BE2C (cell line): ENCODE measurements around the gene ZNF716.
"Not testable (repeated sequence)": the region's sequence is repeated elsewhere in the genome, so short reads cannot be mapped to it uniquely, and the experiment has no call there.

ENCODE experiments used
- DNase-seq: peaks from one replicate; pipeline ENCODE4 v3.0.0-alpha.2; 2020
- H3K27me3 ChIP-seq: fragments of 250-450 bp; sonication (Bioruptor Pico); 2 replicates; pipeline ENCODE4 v1.5.1; 2020; ENCODE audit warnings: mild to moderate bottlenecking
- H3K36me3 ChIP-seq: fragments of 250-450 bp; sonication (Bioruptor Pico); 2 replicates; pipeline ENCODE4 v1.5.1; 2020; ENCODE audit warnings: mild to moderate bottlenecking
- H3K4me1 ChIP-seq: fragments of 250-450 bp; sonication (Bioruptor Pico); 2 replicates; pipeline ENCODE4 v1.5.1; 2020
- H3K4me3 ChIP-seq: 2 replicates; pipeline ENCODE4 v1.5.1; 2011; ENCODE audit warnings: low read depth, low read length
- H3K9me3 ChIP-seq: fragments of 250-450 bp; sonication (Bioruptor Pico); 2 replicates; pipeline ENCODE4 v1.5.1; 2020
- TF ChIP-seq, protein P1 (sequence below): IDR thresholded peaks from 2 replicates; pipeline ENCODE4 v1.5.1; 2012; ENCODE audit warnings: mild to moderate bottlenecking, low read depth, low read length

The ZNF716 gene

DNA sequence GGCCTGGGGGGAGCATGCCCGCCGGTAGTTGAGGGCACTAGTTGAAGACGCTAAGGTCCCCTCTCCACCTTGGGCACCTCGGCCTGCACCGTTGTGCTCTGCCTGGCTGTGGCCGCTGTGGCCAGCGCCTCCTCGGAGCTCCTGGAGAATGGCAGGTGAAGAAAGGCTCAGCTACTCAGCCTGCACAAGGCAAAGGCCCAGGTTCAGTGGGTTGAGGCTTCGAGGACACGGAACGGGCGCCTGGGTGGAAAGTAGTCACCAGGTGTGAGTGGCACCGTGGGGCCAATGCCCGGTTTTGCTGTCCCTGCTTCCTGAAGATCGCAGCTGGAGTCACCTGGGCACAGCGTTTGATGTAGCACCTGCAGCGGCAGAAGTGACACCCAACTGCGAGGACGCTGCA, 12.4 kb upstream of the ZNF716 start:
- no peaks in the 10 kb centered on the region for H3K27me3 ChIP-seq
- TF ChIP-seq, protein P1, sequence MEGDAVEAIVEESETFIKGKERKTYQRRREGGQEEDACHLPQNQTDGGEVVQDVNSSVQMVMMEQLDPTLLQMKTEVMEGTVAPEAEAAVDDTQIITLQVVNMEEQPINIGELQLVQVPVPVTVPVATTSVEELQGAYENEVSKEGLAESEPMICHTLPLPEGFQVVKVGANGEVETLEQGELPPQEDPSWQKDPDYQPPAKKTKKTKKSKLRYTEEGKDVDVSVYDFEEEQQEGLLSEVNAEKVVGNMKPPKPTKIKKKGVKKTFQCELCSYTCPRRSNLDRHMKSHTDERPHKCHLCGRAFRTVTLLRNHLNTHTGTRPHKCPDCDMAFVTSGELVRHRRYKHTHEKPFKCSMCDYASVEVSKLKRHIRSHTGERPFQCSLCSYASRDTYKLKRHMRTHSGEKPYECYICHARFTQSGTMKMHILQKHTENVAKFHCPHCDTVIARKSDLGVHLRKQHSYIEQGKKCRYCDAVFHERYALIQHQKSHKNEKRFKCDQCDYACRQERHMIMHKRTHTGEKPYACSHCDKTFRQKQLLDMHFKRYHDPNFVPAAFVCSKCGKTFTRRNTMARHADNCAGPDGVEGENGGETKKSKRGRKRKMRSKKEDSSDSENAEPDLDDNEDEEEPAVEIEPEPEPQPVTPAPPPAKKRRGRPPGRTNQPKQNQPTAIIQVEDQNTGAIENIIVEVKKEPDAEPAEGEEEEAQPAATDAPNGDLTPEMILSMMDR, result no peak
- H3K4me1 ChIP-seq, result no peaks in the 10 kb centered on the region
- no peak for DNase-seq
- no peaks in the 10 kb centered on the region for H3K9me3 ChIP-seq
- H3K36me3 ChIP-seq, result no peaks in the 10 kb centered on the region
- H3K4me3 ChIP-seq, result no peak overlapping the region

DNA sequence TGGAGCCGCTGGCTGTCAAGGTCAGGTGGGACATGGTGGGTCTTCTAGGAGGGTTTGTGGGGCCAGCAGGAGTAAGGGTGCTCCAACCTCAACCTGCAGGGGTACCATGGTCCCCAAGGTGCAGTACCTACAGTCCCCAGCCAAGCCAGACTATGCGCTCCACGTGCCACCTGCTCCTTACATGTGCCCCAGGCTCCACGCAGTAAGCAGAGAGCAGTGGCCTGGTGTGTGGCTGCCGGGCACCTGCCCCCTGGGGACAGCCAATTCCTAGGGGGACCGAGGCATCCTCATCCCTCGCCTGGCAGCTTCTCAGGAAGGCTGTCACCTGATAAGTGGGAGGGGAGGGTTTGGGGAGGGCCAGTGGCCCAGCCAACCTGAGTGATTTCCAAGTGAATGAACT, 11.7 kb upstream of the ZNF716 start:
- TF ChIP-seq, protein P1, result no peak
- H3K9me3 ChIP-seq, result no peaks in the 10 kb centered on the region
- DNase-seq, result no peak
- no peak overlapping the region for H3K4me3 ChIP-seq
- no peaks in the 10 kb centered on the region for H3K4me1 ChIP-seq
- no peaks in the 10 kb centered on the region for H3K36me3 ChIP-seq
- H3K27me3 ChIP-seq, result no peaks in the 10 kb centered on the region

DNA sequence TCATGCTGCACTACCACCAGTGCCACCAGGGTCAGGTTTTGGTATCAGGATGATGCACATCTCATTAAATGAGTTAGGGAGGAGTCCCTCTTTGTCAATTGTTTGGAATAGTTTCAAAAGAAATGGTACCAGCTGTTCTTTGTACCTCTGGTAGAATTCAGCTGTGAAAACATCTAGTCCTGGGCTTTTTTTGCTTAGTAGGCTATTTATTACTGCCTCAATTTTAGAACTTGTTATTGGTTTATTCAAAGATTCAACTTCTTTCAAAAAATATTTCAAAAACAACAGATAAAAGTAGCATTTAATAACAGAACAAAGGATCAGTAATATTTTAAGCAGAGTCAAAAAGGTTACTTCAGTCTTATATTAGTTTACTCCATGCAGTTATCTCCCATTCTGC, 6.4 kb upstream of the ZNF716 start:
- TF ChIP-seq, protein P1, result no peak
- H3K4me1 ChIP-seq, result no peaks in the 10 kb centered on the region
- no peaks in the 10 kb centered on the region for H3K36me3 ChIP-seq
- no peak for DNase-seq
- H3K9me3 ChIP-seq, result peaks cover 3% of the 10 kb centered on the region
- no peak overlapping the region for H3K4me3 ChIP-seq
- no peaks in the 10 kb centered on the region for H3K27me3 ChIP-seq

DNA sequence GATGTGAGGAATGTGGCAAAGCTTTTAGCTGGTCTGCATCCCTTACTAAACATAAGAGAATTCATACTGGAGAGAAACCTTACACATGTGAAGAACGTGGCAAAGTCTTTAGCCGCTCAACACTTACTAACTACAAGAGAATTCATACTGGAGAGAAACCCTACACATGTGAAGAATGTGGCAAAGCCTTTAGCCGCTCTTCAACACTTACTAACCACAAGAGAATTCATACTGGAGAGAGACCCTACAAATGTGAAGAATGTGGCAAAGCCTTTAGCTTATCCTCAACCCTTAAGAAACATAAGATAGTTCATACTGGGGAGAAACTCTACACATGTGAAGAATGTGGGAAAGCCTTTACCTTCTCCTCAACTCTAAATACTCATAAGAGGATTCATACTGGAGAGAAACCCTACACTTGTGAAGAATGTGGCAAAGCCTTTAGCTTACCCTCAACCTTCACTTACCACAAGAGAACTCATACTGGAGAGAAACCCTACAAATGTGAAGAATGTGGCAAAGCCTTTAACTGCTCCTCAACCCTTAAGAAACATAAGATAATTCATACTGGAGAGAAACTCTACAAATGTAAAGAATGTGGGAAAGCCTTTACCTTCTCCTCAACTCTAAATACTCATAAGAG, 19.3 kb downstream of the ZNF716 start:
- not testable (repeated sequence) for H3K36me3 ChIP-seq, H3K4me3 ChIP-seq, H3K9me3 ChIP-seq, H3K27me3 ChIP-seq, DNase-seq, H3K4me1 ChIP-seq

DNA sequence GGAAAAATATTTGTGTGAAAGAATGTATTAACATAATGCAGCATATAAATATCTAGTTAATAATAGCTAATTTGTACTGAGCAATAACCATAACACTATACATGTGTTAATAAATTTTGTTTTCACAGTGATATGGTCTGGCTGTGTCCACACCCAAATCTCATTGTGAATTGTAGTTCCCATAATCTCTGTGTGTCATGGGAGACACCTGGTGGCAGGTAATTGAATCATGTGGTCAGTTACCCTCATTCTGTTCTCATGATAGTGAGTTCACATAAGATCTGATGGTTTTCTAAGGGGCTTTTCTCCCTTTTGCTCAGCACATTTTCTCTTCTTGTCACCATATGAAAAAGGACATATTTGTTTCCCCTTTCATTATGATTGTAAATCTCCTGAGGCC, 30.3 kb downstream of the ZNF716 start:
- not testable (repeated sequence) for DNase-seq, H3K36me3 ChIP-seq, H3K4me1 ChIP-seq, H3K4me3 ChIP-seq, H3K9me3 ChIP-seq, H3K27me3 ChIP-seq

DNA sequence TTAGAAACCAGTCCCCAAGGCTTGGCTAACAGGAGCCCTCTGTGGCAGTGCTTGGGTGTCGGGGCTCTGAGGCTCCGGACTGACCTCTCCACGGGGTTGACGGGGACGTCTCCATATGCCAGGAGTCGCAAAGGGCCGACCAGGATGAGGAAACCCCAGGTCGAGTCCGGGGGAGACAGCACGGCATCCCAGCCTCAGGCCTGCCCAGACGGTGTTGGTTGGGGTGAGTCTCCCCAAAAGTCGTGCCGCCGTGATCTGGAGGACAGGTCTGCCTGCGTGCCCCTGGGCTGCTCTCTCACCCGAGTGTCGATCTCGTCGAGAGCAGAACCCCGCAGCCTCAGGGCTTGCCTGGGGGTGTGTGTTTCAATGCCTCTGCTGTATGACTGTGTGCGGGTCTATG, 35.0 kb downstream of the ZNF716 start:
- not testable (repeated sequence) for H3K4me1 ChIP-seq, H3K4me3 ChIP-seq, H3K9me3 ChIP-seq, H3K36me3 ChIP-seq, H3K27me3 ChIP-seq
- DNase-seq, result peak; percentile 4

DNA sequence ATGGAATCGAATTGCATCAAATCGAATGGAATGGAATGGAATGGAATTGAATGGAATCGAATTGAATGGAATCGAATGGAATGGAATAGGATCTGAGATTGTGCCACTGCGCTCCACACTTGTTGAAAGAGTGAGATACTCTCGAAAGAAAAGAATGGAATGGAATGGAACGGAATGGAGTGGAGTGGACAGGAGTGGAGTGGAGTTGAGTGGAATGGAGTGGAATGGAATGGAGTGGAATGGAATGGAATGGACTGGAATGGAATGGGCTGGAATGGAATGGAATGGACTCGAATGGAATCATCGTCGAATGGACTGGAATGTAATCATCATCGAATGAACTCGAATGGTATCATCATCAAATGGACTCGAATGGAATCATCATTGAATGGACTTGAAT, 38.0 kb downstream of the ZNF716 start:
- Histone ChIP-seq H3K4me1 (no peaks in the 10 kb centered on the region), H3K9me3 (no peaks in the 10 kb centered on the region; the same call in none of the 2 replicates), H3K27me3 (no peaks in the 10 kb centered on the region), H3K4me3 (no peak overlapping the region), H3K36me3 (no peaks in the 10 kb centered on the region)
- TF ChIP-seq, protein P1, result no peak
- no peak for DNase-seq

DNA sequence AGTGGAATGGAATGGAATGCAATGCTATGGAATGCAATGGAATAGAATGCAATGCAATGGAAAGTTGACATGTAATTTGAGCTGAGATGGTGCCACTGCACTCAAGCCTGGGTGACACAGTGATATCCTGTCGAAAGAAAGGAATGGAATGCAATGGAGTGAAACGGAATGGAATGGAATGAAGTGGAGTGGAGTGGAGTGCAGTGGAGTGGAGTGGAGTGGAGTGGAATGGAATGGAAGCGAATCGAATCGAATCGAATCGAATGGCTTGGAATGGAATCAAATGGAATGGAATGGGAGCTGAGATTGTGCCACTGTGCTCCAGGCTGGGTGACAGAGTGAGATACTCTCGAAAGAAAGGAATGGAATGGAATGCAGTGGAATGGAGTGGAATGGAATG, 45.1 kb downstream of the ZNF716 start:
- H3K27me3 ChIP-seq, DNase-seq, H3K9me3 ChIP-seq: not testable (repeated sequence)

More for the DNA sequence above, 45.1 kb downstream of the ZNF716 start:
- H3K4me1 ChIP-seq, H3K4me3 ChIP-seq, H3K36me3 ChIP-seq: not testable (repeated sequence)
